ENCODE results near the gene SLC38A3.
"Not testable (repeated sequence)": the region's sequence is repeated elsewhere in the genome, so short reads cannot be mapped to it uniquely, and the experiment has no call there.

The SLC38A3 gene

GRCh38 chr3:50235716-50236483, 30.8 kb downstream of the SLC38A3 start, which contains the start of gene GNAI2:
Gene GNAI2 (plus strand): TSS chr3:50236204. CDS start chr3:50236336, 132 bp downstream.
- peak; percentile 96 for DNase-seq

GRCh38 chr3:50236484-50237132, 31.5 kb downstream of the SLC38A3 start:
- no peak for DNase-seq

- no peak for DNase-seq
These were observed 32.1 kb downstream of the SLC38A3 start for GRCh38 chr3:50237133-50237651.

- DNase-seq = no peak
These were observed 32.9 kb downstream of the SLC38A3 start for GRCh38 chr3:50237754-50238548.

- DNase-seq = no peak
These were observed 33.5 kb downstream of the SLC38A3 start for GRCh38 chr3:50238549-50239026.

GRCh38 chr3:50239649-50240048, 34.6 kb downstream of the SLC38A3 start:
- no peak for DNase-seq

GRCh38 chr3:50241163-50241562, 36.1 kb downstream of the SLC38A3 start:
- DNase-seq = no peak

GRCh38 chr3:50241713-50242380, 36.8 kb downstream of the SLC38A3 start:
- DNase-seq = no peak

- no peak for DNase-seq
These were observed 37.3 kb downstream of the SLC38A3 start for GRCh38 chr3:50242381-50242770.

- no peak for DNase-seq
These were observed 37.9 kb downstream of the SLC38A3 start for GRCh38 chr3:50242851-50243542.

GRCh38 chr3:50243543-50243895, 38.4 kb downstream of the SLC38A3 start:
- DNase-seq = no peak

- DNase-seq = not testable (repeated sequence)
These were observed 39.7 kb downstream of the SLC38A3 start for GRCh38 chr3:50244813-50245212.

GRCh38 chr3:50245251-50245745, 40.2 kb downstream of the SLC38A3 start:
- no peak for DNase-seq

- peak in 1 of 2 experiments; percentile 68 for DNase-seq
These were observed 40.9 kb downstream of the SLC38A3 start for GRCh38 chr3:50245831-50246516.

GRCh38 chr3:50246517-50246954, 41.5 kb downstream of the SLC38A3 start:
- DNase-seq = no peak

GRCh38 chr3:50248387-50248786, 43.3 kb downstream of the SLC38A3 start:
- DNase-seq = no peak

- no peak for DNase-seq
These were observed 44.4 kb downstream of the SLC38A3 start for GRCh38 chr3:50249457-50249856.

- no peak for DNase-seq
These were observed 45.4 kb downstream of the SLC38A3 start for GRCh38 chr3:50250514-50250913.

- DNase-seq = no peak
These were observed 46.1 kb downstream of the SLC38A3 start for GRCh38 chr3:50251220-50251619.

- DNase-seq = no peak
These were observed 49.6 kb downstream of the SLC38A3 start for GRCh38 chr3:50254577-50255250.

GRCh38 chr3:50255251-50255615, 50.2 kb downstream of the SLC38A3 start:
- DNase-seq = no peak
